Stimulated activated CD8-positive, alpha-beta memory T cell treated with anti-CD3 and anti-CD28 coated beads, Interleukin-4, amount 100 ng/mL, for 1 hour (primary cell): Measurements from ENCODE around the gene CRK.
"Not testable (repeated sequence)": the region's sequence is repeated elsewhere in the genome, so short reads cannot be mapped to it uniquely, and the experiment has no call there.

Experiments
- DNase-seq, 2 donors: peaks; one replicate each; pipeline ENCODE4 v3.0.0-alpha.2; 2020; ENCODE audit warnings: low read depth in 2 of 2, low spot score in 1 of 2

The CRK gene

GRCh38 chr17:1431631-1432104 is 24.4 kb downstream of the CRK start:
- no peak for DNase-seq

- DNase-seq, result no peak
Observed at GRCh38 chr17:1423456-1424135, 32.4 kb downstream of the CRK start.

- no peak for DNase-seq
Observed at GRCh38 chr17:1422885-1423284, 33.1 kb downstream of the CRK start.

- DNase-seq, result no peak
Observed at GRCh38 chr17:1421470-1421869, 34.6 kb downstream of the CRK start.

- no peak for DNase-seq
Observed at GRCh38 chr17:1420981-1421380, 35.1 kb downstream of the CRK start.

- DNase-seq, result no peak
Observed at GRCh38 chr17:1420163-1420562, 35.9 kb downstream of the CRK start.

GRCh38 chr17:1418476-1418875 is 37.6 kb downstream of the CRK start:
- not testable (repeated sequence) for DNase-seq

GRCh38 chr17:1416414-1416813 is 39.6 kb downstream of the CRK start:
- DNase-seq, result no peak

- DNase-seq, result no peak
Observed at GRCh38 chr17:1414634-1415033, 41.4 kb downstream of the CRK start.

GRCh38 chr17:1414001-1414574 is 41.9 kb downstream of the CRK start:
- DNase-seq, result no peak

GRCh38 chr17:1413281-1413791 is 42.7 kb downstream of the CRK start:
- DNase-seq, result no peak

GRCh38 chr17:1412185-1413110 is 43.6 kb downstream of the CRK start:
- no peak for DNase-seq

- no peak for DNase-seq
Observed at GRCh38 chr17:1402262-1402586, 53.8 kb downstream of the CRK start.

GRCh38 chr17:1399679-1400512 is 56.1 kb downstream of the CRK start, which contains the start of gene YWHAE:
Gene YWHAE (minus strand): TSS chr17:1400222. CDS start chr17:1400110, 112 bp downstream.
- peak; percentile 91 to 92 for DNase-seq

- DNase-seq, result peak; percentile 18 to 21
Observed at GRCh38 chr17:1398931-1399678, 56.9 kb downstream of the CRK start.

- DNase-seq, result no peak
Observed at GRCh38 chr17:1398028-1398427, 58.0 kb downstream of the CRK start.

- DNase-seq, result not testable (repeated sequence)
Observed at GRCh38 chr17:1395876-1396665, 60.0 kb downstream of the CRK start.

- DNase-seq, result no peak
Observed at GRCh38 chr17:1391577-1391976, 64.5 kb downstream of the CRK start.
